ENCODE measurements around the gene ANO7.
"Not testable (repeated sequence)": the region's sequence is repeated elsewhere in the genome, so short reads cannot be mapped to it uniquely, and the experiment has no call there.

ANO7 gene

DNA sequence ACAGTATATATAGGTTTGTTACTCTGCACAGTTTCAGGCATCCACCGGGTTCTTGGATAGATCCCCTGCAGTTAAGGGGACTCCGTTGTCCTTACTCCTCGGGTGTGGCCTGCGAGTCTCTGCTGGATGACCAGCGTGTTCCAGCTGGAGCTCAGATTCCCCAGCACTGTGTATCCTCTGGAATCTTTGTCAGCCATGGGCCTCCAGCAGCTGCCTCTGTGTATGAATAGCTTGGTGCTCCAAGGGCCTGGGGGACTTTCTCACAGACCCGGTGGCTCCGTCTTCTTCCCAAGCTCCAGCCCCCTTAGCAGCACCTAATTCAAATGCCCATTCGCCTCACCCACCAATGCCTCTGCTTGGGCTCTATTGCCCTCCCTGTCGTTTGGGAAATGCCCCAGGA lies 6.3 kb downstream of the ANO7 start:
- no peak for DNase-seq

GRCh38 chr2:241195506-241196130 lies 7.1 kb downstream of the ANO7 start:
- no peak for DNase-seq

- not testable (repeated sequence) for DNase-seq
Observed at GRCh38 chr2:241197246-241197645, 8.8 kb downstream of the ANO7 start.

DNA sequence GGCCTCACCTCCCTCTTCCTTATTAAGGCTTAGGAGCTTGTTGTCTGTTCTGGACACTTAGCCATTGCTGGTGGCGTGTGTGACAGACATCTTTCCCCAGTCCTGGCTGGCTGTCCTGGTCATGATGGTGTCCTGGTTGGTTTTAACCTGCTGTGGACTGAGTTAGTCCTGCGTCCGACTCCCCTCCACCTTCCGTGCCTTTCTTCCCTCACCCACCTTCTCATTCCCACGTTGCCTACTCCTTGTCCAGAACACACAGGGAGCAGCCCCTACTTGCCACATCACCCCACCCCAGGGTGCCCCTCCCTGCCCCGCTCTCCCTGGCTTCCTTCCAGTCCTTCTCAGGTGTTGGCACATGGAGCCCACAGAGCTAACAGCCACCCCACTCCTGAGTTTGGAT lies 9.5 kb downstream of the ANO7 start:
- no peak for DNase-seq

- DNase-seq, result no peak
Observed at GRCh38 chr2:241198381-241199279, 10.2 kb downstream of the ANO7 start.

DNA sequence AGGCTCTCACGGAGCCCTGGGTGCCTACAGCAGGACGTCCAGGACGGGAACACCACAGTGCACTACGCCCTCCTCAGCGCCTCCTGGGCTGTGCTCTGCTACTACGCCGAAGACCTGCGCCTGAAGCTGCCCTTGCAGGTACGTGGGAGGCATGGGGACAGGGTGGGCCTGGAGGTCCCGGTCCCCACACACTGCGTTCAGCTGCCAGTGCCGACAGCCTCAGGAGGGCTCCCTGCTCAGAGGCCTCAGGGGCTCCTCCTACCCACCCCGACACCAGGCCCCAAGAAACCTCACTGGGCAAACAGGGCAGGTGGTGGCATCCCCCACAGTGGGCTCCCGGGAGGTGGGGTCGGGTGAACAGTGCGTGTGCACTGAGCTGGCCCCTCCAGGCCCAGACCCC lies 10.8 kb downstream of the ANO7 start:
- DNase-seq, result no peak

DNA sequence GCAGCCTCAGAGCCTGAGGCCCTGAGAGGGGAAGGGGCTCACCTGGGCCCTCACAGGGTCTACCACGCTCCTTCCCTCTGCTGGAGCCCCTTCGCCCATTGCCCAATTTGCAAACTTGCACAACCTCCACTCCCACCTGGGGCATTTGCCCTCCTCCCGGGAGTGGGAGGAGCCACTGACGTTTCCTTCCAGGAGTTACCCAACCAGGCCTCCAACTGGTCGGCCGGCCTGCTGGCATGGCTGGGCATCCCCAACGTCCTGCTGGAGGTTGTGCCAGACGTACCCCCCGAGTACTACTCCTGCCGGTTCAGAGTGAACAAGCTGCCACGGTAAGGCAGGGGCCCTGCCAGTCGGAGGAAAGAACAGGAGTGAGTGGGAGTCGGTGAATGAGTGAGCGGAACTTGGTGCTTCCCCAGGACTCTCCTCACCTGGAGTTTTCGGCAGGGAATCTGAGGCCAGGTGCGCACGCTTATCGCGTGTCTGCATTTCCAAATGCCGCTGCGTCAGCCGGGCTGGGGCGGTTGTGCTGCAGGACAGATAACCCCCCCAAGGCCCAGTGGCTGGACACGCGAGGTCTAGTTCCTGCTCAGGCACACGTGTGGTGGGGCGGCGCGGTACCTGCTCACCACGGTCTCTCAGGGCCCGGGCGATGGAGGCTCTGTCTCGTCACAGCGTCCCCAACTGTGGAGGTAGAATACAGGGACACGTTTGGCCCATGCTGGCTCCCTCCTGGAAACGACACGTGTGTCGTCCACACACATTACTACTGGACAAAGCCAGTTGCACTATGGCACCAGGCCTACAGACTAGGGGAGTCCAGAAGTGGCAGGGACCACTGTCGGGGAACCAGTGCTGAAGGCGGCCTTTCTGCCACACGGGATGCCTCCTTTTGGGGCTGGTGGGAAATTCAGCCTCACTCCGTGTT lies 11.7 kb downstream of the ANO7 start:
- no peak for DNase-seq

GRCh38 chr2:241200822-241201395 lies 12.4 kb downstream of the ANO7 start:
- no peak for DNase-seq

DNA sequence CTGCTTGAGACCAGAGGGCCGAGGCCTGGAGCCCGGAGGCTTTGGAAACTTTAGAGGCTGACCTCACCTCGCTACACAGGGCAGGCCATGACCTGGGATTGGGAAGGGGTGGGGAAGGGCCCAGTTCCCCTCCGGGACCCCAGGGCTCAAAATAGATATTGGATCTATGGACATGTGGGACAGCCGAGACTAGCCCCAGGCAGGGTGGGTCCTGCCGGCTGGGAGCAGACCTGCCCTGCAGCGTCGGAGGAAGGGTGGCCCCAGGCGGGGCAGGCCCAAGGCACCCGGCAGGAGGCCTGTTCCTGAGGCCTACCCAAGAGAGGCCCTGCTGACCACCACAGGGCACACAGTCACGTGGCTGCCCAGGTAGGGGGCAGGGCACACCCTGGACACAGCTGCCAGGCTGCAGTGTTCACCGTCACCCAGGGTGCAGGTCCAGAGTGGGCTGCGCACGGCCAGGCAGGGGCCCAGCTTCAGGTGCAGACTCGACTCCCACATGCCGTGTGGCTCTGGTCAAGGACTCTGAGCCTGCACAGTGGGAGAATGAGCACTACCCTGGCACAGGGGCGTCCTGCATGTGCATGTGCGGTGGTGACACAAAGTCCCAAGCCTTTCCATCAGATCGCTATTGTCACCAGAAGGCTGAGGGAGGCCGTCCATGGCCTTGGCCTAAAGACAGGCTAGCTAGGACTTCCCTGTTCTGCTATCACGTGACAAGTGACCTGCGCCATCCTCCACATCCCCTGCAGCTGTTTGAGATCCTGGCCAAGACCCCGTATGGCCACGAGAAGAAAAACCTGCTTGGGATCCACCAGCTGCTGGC lies 13.2 kb downstream of the ANO7 start:
- no peak for DNase-seq

DNA sequence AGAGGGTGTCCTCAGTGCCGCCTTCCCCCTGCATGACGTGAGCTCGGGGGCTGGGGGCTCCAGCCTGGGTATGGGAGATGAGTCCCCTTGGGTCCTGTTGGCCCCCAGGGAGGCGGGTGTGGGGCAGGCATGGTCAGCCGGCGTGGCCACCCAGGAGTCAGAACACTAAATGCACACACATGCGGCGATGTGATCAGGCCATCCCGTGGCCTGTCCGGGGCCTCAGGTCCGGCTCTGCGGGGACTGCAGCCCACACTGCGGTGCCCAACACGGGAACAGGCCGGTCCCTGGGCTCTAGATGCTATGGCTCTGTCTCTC lies 13.8 kb downstream of the ANO7 start:
- no peak for DNase-seq

DNA sequence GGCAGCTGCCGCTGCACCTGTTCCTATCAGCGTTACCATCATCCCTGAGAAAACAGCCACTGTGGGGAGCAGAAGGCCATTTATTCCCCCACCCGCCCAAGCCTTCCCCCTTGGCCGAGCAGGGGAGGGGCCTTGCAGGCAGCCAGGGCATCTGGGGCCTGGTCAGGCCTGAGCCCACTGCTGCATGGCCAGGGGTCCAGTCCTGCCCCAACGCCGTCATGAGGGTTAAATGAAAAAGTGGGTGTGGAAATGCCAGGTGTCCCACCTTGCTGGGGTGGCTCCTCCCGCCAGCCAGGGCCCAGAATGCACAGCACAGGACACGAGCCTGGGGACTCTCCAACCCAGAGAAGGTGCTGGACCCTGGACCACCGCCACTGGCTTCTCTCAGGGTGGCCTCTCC lies 14.2 kb downstream of the ANO7 start:
- no peak for DNase-seq

- DNase-seq, result no peak
Observed at GRCh38 chr2:241203218-241204009, 14.9 kb downstream of the ANO7 start.

DNA sequence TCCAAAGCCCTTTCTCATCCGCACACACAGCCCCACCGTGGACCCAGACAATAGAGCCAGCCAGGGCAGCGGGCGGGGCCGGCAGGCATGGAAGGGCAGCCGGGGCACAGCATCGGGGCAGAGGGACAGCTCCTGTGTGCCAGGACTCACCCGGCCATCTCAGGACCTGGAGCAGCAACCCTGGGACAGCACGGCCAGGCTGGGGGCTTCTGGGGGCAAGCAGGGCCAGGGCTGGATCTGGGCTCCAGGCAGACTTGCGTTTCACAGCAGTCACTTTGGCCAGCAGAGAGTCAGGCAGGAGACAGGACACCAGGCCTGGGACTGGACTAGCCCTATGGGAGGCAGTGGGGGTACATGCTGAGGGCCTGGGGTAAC lies 15.5 kb downstream of the ANO7 start:
- no peak for DNase-seq

- DNase-seq, result no peak
Observed at GRCh38 chr2:241204490-241204889, 16.0 kb downstream of the ANO7 start.

DNA sequence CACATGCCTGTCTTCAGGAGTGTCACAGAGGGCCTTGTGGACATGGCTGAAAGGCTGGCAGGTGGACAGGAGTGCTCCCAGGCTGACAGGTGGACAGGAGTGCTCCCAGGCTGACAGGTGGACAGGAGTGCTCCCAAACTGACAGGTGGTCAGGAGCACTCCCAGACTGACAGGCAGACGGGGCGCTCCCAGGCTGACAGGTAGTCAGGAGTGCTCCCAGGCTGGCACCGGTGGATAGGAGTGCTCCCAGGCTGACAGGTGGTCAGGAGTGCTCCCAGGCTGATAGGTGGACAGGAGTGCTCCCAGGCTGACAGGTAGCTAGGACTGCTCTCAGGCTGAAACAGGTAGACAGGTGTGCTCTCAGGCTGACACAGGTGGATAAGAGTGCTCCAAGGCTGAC lies 16.6 kb downstream of the ANO7 start:
- no peak for DNase-seq

GRCh38 chr2:241207151-241207550 lies 18.7 kb downstream of the ANO7 start:
- DNase-seq, result no peak

DNA sequence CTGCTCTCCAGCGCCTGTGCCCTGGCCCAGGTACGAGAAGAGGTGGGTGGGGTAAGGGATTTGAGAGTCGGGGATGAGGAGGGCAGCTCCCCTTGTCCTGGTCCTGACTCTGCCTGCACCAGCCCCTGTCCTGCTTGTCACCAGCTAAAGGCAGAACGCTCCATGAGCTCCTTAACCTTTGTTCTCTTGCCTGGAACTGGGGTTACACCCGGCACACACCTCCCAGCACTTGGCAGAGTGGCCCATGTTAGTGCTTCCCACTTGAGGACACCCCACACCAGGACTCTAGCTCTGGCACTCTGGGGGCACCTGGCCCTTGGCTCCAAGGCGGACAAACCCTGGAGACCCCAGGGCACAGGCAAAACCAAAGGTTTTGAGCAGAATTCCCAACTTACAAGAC lies 19.2 kb downstream of the ANO7 start:
- DNase-seq, result no peak

GRCh38 chr2:241208058-241208457 lies 19.6 kb downstream of the ANO7 start:
- DNase-seq, result no peak

DNA sequence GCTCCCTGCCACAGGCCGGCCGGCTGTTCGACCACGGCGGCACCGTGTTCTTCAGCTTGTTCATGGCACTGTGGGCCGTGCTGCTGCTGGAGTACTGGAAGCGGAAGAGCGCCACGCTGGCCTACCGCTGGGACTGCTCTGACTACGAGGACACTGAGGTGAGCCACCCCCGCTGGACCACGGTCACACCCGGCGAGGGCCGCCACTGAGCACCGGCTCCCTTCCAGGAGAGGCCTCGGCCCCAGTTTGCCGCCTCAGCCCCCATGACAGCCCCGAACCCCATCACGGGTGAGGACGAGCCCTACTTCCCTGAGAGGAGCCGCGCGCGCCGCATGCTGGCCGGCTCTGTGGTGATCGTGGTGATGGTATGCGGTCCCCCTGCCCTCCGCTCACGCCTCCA lies 20.8 kb downstream of the ANO7 start:
- no peak for DNase-seq

DNA sequence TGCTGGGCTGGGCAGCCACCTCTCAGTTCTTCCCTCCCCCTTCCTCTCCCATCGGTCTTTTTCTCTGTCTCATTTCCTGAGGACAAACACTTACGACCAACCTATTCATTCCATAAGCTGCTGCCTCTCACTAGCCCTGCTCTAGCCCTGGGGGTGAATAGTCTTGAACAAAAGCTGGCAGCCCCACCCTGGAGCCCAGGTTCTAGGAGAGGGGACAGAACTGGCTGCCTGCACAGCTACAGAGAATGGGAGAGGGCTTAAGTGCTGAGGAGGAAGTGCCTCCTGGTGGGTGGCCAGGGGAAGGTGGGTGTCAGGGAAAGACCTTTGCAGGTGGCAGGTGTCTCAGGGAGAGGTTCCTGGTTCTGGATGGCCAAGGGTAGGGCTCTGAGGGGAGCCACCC lies 22.8 kb downstream of the ANO7 start:
- no peak for DNase-seq

DNA sequence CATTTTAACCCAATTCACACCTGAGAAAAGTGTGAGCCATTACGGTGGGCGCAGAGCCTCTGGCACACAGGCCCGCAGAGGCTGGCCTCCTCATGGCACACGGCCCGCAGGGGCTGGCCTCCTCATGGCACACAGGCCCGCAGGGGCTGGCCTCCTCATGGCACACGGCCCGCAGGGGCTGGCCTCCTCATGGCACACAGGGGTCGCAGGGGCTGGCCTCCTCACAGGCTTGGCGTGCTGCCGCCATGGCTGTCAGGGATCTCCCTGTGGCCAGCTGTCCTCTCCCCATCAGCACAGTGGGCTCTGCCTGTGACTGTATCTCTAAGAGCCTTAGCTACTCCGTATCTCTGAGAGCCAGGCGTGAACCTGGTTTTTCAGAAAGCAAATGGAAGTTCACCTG lies 24.6 kb downstream of the ANO7 start:
- no peak for DNase-seq

DNA sequence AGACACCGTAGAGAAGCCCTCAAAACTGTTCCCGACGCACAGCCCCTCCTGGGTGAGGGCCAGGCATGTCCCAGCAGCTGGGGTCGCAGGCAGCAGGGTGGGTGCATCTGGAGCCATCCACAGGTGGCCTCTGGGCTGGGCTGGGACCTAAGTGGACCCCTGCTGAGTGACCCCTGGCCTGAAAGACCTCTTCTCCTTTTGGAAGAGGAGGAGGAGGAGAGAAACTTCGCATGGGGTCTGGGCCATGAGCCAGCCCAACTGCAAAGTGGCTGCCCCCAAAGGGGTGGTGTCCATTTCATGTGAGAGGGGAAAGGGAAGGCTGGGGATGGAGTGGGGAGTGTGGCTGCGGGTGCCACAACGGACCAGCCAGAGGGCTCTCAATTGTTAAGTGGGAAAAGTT lies 25.1 kb downstream of the ANO7 start:
- DNase-seq, result no peak
